ENCODE measurements around the gene ME1.

- TF ChIP-seq CTCF (IDR thresholded peaks at IDR 0.05; ENCODE audit: low read depth, low read length) (no peak), POLR2A (IDR thresholded peaks at IDR 0.05; ENCODE audit: extremely low read depth, insufficient read length) (no peak)
Measured at GRCh38 chr6:83464381-83465140, 33.7 kb upstream of the ME1 start.
